C4-2B (cell line): ENCODE data around the gene RIMS1.

ENCODE experiments used
- H3K27ac ChIP-seq: fragments of 450-650 bp; 2 replicates; pipeline ENCODE4 v1.5.1; 2017
- ZFX ChIP-seq: fragments of 450-650 bp; IDR thresholded peaks from 2 replicates; pipeline ENCODE4 v1.6.1; 2017
- TF ChIP-seq, protein P1 (sequence below): fragments of 450-650 bp; conservative IDR thresholded peaks from 2 replicates; pipeline ENCODE4 v1.5.1; 2017; ENCODE audit warnings: mild to moderate bottlenecking

RIMS1 gene

DNA sequence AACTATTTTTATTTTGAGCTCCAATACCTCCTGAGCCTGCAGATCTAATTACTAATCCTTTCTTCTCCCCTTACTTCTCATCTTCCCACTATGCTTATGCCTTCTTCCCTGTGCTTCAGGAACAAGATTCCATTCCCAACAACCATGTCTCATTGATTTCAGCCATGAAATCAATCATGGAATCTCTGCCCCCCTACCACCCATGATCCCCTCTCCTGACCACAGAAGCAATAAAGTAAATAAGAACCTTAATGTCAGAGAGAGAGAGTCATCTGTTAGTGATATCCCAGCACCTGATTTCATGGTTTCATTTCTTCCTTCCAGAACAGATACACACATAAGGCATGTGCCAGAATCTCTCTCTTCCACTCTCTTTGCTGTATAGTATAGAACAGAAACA is 395.9 kb downstream of the RIMS1 start:
- no peak overlapping the region for H3K27ac ChIP-seq
- TF ChIP-seq, protein P1, sequence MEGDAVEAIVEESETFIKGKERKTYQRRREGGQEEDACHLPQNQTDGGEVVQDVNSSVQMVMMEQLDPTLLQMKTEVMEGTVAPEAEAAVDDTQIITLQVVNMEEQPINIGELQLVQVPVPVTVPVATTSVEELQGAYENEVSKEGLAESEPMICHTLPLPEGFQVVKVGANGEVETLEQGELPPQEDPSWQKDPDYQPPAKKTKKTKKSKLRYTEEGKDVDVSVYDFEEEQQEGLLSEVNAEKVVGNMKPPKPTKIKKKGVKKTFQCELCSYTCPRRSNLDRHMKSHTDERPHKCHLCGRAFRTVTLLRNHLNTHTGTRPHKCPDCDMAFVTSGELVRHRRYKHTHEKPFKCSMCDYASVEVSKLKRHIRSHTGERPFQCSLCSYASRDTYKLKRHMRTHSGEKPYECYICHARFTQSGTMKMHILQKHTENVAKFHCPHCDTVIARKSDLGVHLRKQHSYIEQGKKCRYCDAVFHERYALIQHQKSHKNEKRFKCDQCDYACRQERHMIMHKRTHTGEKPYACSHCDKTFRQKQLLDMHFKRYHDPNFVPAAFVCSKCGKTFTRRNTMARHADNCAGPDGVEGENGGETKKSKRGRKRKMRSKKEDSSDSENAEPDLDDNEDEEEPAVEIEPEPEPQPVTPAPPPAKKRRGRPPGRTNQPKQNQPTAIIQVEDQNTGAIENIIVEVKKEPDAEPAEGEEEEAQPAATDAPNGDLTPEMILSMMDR: no peak
- TF ChIP-seq ZFX: no peak

DNA sequence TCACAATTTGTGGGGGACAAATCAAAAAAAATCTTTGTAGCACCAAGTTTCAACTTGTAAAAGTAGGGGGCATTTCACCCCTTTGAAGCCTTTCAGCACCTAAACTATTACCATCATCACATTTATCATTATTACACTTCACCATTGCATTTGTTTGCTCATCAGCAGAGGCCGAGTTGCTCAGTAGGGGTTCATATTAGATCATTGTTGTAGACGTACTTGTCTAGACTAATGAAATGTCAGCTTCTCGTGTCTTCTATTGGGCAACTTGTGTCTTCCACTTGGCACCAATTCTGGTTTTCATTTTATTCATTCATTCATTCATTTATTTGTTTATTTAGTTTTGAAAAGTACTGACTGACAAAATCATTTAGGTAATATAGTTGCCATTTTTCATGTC is 397.2 kb downstream of the RIMS1 start:
- H3K27ac ChIP-seq: no peak overlapping the region
- TF ChIP-seq, protein P1: no peak
- TF ChIP-seq ZFX: no peak

DNA sequence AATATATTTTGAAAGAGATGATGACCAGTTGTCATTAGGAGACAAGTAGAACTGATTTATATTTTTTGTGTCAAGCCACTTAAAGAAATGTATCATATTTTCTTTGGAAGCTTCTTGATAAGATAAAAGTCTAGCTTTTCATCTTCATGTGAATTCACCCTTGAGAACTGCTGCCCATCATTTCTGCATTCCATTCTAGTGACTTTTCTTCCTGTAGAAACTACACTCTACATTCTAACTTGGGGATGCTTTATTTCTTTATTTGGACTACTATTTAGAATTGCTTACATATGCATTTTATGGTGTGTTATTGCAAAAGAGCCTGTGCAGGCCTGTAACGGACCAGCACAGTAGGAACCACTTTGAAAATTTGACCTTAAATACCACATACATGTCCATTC is 400.6 kb downstream of the RIMS1 start:
- no peak overlapping the region for H3K27ac ChIP-seq
- TF ChIP-seq, protein P1: no peak
- no peak for TF ChIP-seq ZFX

DNA sequence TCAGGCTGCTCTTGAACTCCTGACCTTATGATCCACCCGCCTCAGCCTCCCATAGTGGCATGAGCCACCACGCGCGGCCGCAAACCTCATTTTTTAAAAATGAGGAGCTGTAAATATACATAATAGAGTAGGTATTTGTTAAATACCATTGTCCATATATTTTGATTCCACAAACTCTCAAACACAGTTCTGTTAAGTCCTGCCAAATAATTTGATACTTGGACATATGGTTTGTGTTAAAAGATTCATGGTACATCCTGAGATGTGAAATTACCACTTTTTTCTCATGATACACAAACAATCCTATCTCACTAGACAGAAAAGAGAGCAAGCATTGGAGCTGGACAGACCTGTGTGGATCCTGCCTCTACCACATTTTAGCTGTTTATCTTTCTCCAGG is 401.5 kb downstream of the RIMS1 start:
- no peak overlapping the region for H3K27ac ChIP-seq
- TF ChIP-seq, protein P1: no peak
- TF ChIP-seq ZFX: no peak

DNA sequence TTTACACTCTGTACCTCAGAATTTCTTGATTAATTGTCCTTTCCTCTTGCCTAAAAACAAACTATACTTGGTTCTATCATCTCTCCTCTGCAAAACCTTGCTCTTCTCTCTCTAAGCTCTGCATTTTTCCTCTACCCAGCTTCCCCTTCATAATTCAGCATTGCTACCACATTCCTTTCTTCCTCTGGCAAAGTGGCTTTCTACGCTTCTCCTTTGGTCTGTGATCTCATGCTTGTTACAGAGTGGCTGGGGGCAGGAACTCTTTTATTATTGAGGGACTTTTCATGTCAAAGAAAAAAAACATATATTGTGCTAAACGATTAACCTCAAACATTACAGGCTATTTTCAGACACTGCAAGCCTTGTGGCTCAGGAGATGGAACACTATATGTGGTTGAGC is 402.2 kb downstream of the RIMS1 start:
- no peak overlapping the region for H3K27ac ChIP-seq
- no peak for TF ChIP-seq ZFX
- TF ChIP-seq, protein P1: no peak

DNA sequence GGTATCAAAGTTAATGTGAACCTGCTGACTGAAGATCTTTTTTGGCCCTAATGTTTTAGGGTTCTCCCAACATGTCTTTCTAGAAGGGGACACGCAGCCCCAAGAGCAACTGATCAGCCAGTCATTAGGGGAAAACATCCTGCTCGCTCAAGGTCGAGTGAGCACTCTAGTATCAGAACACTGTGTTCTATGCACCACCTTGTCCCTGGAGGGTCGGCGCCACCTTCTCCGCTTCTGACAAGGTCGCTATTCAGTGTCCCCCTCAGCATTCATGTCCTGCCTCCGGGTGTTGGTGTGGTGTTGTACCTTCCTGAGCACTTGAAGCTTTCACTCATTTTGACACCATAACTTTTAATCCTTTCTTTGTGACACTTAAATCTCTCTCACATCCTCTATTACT is 404.3 kb downstream of the RIMS1 start:
- H3K27ac ChIP-seq: no peak overlapping the region
- no peak for TF ChIP-seq ZFX
- TF ChIP-seq, protein P1: no peak

DNA sequence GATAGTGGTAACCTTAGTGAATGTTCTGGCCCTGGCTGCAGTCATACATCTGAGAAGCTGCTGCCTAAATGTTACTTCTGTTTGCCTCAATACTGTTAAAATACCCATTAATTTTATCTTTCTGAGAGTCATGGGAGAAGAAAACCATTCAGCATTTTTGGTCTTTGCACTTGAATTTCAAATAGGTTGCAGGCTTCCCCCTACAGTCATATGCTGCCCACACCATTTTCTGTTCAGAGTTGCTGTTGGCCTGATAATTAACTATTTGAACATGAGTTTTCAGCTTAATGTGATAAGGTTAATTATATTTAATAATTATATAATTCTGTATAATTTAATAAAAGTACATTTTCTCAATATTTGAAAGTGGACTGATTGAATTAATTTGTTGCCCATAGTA is 410.0 kb downstream of the RIMS1 start:
- H3K27ac ChIP-seq: no peak overlapping the region
- no peak for TF ChIP-seq ZFX
- TF ChIP-seq, protein P1: no peak
